HG02885 (cell line): ENCODE measurements around the gene DMRTB1.

ENCODE experiments used
- ATAC-seq: cut with Tn5 transposase; IDR thresholded peaks from one replicate; pipeline ENCODE4 v1.9.1; 2021; ENCODE audit warnings: mild to moderate bottlenecking; ENCODE audit not compliant: unreplicated experiment, poor library complexity

DMRTB1 gene

GRCh38 chr1:53484705-53485477 lies 25.7 kb downstream of the DMRTB1 start:
- ATAC-seq: no peak

- ATAC-seq: no peak
Measured at GRCh38 chr1:53485478-53486394, 26.5 kb downstream of the DMRTB1 start.

GRCh38 chr1:53486395-53487026 lies 27.3 kb downstream of the DMRTB1 start:
- ATAC-seq: no peak

- no peak for ATAC-seq
Measured at GRCh38 chr1:53490351-53490750, 31.2 kb downstream of the DMRTB1 start.

GRCh38 chr1:53495633-53496345 lies 36.6 kb downstream of the DMRTB1 start:
- no peak for ATAC-seq

GRCh38 chr1:53498555-53499131 lies 39.4 kb downstream of the DMRTB1 start:
- no peak for ATAC-seq

- no peak for ATAC-seq
Measured at GRCh38 chr1:53499257-53500203, 40.3 kb downstream of the DMRTB1 start.

- no peak for ATAC-seq
Measured at GRCh38 chr1:53500204-53501064, 41.2 kb downstream of the DMRTB1 start.

GRCh38 chr1:53501065-53502005 lies 42.1 kb downstream of the DMRTB1 start:
- ATAC-seq: no peak

- no peak for ATAC-seq
Measured at GRCh38 chr1:53502641-53503432, 43.6 kb downstream of the DMRTB1 start.

GRCh38 chr1:53503433-53504217 lies 44.4 kb downstream of the DMRTB1 start:
- ATAC-seq: no peak

GRCh38 chr1:53504901-53505300 lies 45.7 kb downstream of the DMRTB1 start:
- ATAC-seq: no peak

GRCh38 chr1:53505401-53505800 lies 46.2 kb downstream of the DMRTB1 start:
- no peak for ATAC-seq

- ATAC-seq: no peak
Measured at GRCh38 chr1:53505891-53506290, 46.7 kb downstream of the DMRTB1 start.

GRCh38 chr1:53506355-53507050 lies 47.3 kb downstream of the DMRTB1 start:
- ATAC-seq: no peak
